ENCODE results near the gene NR3C2.

DNA sequence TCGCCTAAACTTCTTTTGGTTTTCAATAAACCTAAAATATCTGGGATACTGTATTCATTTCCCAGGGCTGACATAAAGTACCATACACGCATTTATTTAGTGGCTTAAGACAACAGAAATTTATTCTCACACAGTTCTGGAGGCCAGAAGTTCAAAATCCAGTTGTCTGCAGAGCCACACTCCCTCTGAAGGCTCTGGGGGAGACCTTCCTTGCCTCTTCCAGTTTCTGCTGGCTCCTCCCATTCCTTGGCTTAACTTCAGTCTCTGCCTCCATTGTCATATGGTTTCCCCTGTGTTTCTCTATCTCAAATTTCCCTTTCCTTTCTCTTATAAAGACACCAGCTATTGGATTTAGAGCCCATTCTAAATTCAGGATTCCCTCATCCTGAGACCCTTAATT, 44.4 kb downstream of the NR3C2 start:
- no peak for TF ChIP-seq POLR2A (IDR thresholded peaks at IDR 0.05; ENCODE audit: low read depth, low read length)
- no peak for TF ChIP-seq TAF1 (IDR thresholded peaks at IDR 0.05; ENCODE audit: low read depth, low read length)
- no peak for TF ChIP-seq POLR2AphosphoS5 (IDR thresholded peaks at IDR 0.05; ENCODE audit: low read depth, low read length)
- no peak for TF ChIP-seq POU2F2 (IDR thresholded peaks at IDR 0.05; ENCODE audit: low read depth, low read length)
- TF ChIP-seq PAX5 (IDR thresholded peaks at IDR 0.05; ENCODE audit: insufficient read depth, low read length, severe bottlenecking): no peak
- TF ChIP-seq SPI1 (IDR thresholded peaks at IDR 0.05; ENCODE audit: low read depth, low read length): no peak
